Activated CD4-positive, alpha-beta T cell treated with anti-CD3 and anti-CD28 coated beads, Interleukin-2, amount 50 U/mL, for 1 hour (primary cell): Measurements from ENCODE around the gene ACAA2.

Experiments used
- DNase-seq: peaks from one replicate; pipeline ENCODE4 v3.0.0-alpha.2; 2020

Gene ACAA2

GRCh38 chr18:49764032-49764431, 49.3 kb downstream of the ACAA2 start:
- DNase-seq = no peak

GRCh38 chr18:49763590-49763989, 49.7 kb downstream of the ACAA2 start:
- DNase-seq = no peak

GRCh38 chr18:49762191-49763077, 50.9 kb downstream of the ACAA2 start:
- DNase-seq = no peak

DNA sequence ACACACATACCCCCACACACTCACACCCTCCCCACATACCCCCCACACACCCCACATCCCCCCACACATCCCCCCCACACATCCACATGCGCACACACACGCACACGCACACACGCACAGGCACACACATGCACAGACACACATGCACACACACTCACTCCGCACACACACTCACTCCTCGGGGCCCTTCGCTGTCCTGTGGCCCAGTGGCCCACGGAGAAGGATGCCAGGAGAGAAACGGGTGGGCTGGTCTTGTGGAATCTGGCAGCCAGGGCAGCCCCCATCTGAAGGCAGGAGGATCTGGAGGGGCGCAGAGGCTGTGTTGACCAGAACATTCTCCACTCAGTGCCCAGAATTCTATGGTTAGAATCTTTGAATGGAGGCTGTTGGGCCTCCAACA, 51.6 kb downstream of the ACAA2 start:
- no peak for DNase-seq

GRCh38 chr18:49758263-49758610, 55.1 kb downstream of the ACAA2 start:
- DNase-seq = no peak

GRCh38 chr18:49757513-49758262, 55.6 kb downstream of the ACAA2 start:
- DNase-seq = no peak

- no peak for DNase-seq
Observed at GRCh38 chr18:49756671-49757362, 56.5 kb downstream of the ACAA2 start.

DNA sequence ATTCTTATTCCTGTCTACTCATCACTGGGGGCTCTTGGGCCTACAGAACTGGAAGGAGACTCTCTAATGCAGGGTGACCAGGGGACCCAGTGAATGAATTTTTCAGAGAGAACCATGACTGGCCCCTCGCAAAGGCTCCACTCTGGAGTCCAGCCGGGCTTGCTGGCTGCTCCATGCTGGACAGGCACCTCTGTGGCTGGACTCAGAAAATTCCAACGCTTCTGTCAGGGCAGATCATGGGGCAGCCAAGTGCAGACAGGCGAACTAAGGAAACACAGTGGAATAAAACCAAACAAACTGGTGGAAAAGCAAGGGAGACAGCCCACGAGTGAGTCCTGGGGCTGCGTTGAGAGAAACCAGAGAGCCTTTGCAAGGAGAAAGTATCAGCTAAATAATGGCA, 57.2 kb downstream of the ACAA2 start:
- DNase-seq = no peak

DNA sequence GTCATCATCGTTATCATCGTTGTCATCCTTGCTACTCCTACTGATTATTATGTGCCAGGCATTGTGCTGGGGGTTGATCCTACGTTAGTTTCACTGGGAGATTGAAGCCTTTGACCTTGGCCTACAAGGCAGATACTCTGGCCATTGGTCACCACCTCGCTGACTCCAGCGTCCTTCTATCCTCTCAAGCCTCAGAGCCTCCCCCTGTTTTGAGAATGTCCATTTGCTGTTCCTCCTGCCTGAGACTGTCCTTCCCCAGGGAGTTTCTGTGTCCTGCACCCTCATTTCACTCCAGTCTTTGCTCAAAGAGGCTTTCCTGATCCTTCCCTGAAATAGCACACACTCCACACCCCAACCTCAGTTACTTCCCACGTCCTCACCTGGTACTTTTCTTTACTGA, 57.8 kb downstream of the ACAA2 start:
- DNase-seq = no peak

DNA sequence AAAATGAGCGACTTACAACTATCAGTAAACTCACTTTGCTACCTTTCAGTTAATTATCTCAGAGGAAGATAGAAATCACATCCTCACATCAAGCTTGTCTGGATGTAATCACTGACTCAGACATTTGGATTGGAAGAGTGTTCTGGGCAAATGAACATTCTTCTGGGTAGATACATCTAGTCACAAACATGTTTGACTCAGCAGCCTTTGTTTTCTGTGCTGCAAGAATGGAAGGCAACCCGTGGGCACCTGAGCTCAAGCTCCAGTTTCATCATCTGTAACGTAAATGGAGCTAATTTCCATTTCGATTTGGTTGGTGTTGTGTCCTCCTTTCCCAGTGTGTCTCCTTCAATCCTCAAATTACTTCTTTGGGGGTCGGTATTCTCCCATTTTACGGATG, 58.5 kb downstream of the ACAA2 start:
- DNase-seq = no peak

- no peak for DNase-seq
Observed at GRCh38 chr18:49753643-49754042, 59.7 kb downstream of the ACAA2 start.

GRCh38 chr18:49752095-49752457, 61.3 kb downstream of the ACAA2 start:
- DNase-seq = no peak

DNA sequence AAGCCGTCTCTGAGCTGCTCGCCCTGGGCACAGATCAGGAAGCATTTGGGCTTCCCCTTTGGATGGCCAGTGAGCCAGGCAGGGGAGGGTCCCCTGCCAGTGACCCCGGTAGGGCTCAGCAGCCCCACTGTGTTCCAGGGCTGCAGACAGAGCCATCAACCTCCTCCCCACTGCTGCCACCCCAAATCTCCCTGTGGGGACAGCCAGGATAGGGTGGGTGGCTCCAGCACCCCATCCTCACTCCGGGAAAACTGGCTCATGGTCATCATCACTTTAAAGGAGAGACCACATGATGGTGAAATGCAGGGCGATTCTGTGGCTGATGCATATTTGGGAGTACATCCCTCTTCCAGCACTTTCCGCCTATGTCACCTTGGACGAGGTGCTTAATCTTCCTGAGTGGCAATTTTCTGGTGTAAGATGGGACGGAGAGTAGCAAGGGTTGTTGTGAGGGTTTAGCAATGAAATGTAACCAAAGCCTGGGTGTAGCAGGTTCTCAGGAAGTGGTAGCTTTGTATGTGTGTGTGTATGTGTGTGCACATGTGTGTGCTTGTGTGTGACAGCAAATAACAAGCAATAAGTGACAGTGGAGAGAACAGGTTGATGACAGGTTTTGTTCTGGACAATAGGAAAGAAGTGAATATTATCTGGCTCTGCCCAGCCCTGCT, 61.8 kb downstream of the ACAA2 start:
- DNase-seq = no peak

DNA sequence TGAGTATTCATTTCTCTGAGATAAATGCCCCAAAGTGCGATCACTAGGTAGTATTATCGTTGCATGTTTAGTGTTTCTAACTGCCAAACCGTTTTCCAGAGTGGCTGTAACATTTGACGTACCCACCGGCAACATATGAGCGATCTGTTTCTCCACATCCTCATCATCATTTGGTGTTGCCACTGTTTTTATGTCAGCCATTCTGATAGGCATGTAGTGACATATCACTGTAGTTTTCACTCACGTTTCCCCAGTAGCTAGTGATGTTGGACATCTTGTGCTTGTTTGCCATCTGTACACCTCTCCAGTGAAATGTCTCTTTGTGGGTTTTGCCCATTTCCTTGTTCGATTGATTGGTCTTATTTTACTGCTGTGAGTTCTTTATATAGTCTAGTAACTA, 63.8 kb downstream of the ACAA2 start:
- no peak for DNase-seq

GRCh38 chr18:49747876-49748275, 65.5 kb downstream of the ACAA2 start:
- DNase-seq = no peak

DNA sequence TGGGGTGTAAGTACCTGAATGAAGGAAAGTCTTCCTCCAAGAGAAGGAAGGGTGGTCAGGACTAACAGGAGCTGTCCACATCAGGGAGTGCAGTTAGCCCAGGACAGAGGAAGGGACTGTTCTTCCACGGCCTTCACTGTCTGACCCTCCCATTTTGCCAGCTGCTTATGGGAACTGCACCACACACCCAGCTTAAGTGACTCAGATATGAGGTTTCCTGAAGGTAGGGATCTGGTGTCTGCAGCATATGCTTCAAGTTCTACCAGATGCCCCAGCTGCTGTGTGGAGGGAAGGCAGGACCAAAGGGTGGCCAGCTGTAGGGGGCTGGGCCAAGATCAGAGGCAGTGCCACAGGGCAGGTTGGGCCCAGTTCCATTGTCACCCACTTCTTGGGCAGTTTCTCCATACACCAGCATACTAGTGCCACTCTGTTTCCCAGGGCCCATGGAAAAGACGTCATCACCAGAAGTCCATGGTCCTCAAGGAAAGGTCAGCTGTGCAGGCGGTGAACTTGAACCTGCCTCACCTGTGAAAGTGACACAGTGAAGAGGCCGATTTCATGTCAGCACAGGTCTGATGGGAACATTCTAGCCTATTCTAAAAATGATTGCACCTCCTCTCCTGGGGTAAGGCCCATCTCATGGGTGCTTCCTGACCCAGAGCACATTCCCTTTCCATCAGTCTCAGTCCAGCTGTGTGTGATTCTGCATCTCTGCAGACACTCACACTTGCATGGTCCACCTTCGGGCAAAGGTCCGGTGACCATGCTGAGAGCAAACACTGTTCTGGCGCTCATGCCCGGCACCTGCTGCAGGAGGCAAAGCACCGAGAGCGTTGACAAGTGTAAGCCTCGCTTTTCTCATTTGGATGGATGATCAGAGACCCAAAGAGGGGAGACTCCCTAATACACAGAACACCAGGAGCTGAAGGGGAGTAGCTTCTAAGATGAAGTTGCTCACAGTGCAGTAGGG, 68.0 kb downstream of the ACAA2 start:
- DNase-seq = no peak

- no peak for DNase-seq
Observed at GRCh38 chr18:49744376-49745008, 68.8 kb downstream of the ACAA2 start.

DNA sequence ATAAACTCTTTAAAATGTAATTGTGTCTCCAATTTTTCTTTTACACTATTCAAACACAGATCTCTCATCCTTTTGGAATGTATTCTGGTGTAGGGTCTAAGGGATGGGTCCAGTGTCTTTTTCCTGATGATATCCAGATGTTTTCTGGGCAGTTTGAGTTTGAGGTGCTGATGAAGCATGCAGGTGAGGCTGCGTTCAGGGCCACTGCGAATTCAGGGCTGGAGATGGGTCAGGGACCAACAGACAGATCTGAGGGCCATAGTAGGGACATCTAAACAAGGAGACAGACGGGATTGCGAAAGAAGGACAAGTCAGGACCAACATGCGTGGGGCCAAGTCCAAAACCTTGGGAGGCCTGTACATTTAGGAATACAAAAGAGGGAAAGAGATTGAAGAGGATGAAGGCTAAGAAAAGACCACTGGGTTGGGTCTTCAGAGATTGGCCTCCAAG, 70.2 kb downstream of the ACAA2 start:
- DNase-seq = no peak

DNA sequence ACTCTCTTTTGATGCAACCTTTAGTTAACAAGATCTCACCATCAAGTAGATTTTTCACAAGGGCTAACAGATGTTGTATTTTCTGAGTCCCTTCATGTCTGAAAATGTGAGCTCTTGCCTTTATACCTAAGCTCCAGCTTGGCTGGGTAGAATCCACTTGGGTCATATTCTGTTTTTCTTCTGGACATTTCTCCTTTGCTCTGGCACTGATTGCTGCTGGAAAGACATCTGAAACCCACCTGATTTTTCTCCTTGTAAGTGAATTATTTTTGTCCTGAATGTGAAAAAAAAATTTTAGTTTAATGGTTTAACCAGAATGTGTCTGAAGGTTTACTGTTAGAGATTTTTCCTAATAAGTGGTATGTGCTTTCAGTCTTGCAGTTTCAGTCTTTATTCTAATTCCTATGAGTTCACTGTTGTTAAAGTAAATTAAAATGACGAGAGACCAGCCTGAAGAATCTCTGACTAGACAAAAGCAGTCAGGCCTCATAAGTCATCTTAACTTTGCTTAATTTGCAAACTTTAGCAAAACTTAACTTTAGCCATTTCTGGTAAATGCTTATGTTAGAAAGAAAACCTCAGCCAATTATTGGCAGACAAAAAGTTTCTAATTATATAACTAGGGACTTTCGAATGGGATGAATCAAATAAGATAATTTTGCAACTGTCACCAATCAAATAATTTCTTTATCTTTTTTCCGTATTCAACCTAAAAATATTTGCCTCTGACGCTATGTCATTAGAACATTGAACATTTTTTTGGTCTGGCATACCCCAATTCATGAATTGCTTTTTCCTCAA, 70.8 kb downstream of the ACAA2 start:
- no peak for DNase-seq

GRCh38 chr18:49739275-49739674, 74.1 kb downstream of the ACAA2 start:
- DNase-seq = no peak

DNA sequence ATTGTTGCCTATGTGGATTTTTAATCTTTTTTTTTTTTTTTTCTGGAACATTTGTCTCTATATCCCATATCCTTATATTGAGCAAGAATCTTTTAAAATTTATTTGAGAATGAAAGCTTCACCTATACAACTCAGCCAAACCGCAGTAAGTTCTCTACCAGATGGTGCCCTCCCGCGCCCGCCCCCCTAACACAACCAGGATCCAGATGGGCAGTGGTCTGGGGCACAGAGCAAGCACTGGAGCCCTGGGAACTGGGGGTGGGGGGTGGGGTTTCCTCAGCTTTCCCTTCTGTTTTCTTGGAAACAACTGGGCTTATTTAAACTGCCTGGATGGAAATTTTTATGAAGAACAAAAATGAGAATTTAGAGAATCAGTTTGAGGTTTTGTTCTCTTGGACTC, 74.6 kb downstream of the ACAA2 start:
- no peak for DNase-seq
